ENCODE measurements around the gene CFAP300.

CFAP300 gene

GRCh38 chr11:102073253-102073652, 26.0 kb downstream of the CFAP300 start:
- DNase-seq (ENCODE audit: low read depth, low spot score): no peak

DNA sequence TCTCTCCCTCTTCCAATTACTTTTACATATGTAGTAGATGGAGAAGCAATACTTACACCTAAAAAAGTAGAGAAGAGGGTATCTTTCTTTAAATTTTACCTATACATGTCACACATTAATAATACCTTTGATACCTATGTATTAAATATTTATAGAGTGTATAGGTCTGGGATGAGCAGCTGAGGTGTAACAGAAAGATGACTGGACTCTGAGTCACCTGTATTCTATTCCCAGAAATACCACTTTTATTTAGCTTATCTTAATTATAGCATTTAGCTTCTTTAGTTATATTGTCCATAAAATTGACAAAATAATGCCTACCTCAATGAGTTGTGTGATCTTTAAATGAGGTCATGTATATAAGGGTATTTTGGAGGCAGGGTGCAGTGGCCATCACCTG, 32.4 kb downstream of the CFAP300 start:
- no peak for DNase-seq (ENCODE audit: low read depth, low spot score)

DNA sequence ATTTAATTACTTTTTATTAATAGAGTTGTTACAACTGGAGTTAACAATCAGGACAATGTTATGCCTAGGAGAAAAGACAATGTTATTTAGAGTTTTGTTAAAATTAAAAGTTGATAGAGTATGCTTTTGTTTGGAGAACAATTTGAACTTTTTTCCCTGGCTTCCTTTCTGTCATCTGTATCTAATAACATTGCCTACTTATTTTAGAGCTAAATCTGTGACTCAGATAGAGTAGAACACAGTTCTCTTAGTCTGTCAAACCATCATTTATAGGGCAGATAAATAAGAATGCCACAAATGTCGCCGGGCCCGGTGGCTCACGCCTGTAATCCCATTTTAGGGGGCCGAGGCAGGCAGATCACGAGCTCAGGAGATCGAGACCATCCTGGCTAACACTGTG, 34.1 kb downstream of the CFAP300 start:
- DNase-seq (ENCODE audit: low read depth, low spot score): no peak

DNA sequence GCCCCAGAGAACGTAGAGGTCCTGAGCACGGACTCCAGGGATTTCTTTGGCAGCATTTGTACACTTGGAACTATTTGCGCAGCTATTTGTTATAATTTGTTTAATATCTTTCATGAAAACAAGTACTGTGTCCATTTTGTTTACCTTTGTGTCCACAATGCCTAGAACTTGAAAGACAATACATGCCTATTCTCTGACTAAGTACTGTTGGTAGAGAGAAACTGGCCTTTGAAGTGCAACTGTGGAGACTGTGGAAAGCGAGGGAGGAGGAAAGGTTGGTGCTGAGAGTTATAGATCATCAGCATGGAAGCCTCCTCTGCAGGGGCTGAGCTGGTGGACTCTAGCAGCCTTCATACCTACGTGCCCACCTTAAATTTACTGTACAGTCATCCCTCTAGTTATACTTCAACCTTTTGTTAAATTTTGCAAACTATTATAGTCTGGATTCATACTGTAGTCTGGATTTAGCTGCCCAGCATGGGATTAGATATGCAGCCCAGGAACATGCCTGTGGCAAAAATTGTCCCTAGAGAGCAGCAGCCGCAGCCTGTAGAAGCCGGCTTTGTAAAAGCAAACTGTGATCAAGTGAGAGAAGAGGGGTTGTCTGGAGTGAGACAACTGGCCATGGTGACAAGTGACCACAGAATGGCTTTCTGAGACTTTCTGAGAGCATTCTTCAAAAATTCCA, 38.8 kb downstream of the CFAP300 start:
- no peak for DNase-seq (ENCODE audit: low read depth, low spot score)

GRCh38 chr11:102097186-102097585, 49.9 kb downstream of the CFAP300 start:
- no peak for DNase-seq (ENCODE audit: low read depth, low spot score)

GRCh38 chr11:102099755-102100154, 52.5 kb downstream of the CFAP300 start:
- no peak for DNase-seq (ENCODE audit: low read depth, low spot score)

DNA sequence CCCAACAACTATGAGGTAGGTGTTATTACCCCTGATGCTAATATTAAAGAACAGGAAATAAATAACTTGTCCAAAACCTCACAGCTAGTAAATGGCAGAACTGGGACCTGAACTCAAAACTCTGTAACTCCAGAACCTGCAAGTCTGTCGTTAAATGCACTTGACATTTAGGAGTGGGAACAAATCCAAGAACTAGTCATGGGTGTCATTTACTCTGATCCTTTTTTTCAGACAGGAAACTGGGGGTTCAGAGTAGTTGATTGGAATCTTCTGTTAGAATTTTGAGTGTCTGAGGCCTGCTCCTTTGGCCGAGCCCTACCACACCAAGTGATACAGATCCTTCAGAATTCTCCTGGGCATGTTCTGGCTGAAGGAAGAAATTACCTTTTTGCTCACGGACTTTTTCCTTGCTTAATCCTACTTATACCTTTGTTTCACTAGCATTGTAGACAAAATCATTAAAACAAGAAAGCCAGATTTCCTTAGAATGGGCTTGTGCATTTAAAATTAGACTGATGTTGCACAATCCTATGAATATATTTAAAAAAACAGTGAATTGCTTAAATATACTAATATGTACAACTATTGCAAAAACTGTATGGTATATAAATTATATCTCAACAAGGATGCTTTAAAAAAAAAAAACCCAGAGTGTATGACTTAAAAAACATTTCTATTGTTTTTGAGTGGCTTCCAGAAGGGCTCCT, 61.6 kb downstream of the CFAP300 start:
- DNase-seq (ENCODE audit: low read depth, low spot score): no peak

DNA sequence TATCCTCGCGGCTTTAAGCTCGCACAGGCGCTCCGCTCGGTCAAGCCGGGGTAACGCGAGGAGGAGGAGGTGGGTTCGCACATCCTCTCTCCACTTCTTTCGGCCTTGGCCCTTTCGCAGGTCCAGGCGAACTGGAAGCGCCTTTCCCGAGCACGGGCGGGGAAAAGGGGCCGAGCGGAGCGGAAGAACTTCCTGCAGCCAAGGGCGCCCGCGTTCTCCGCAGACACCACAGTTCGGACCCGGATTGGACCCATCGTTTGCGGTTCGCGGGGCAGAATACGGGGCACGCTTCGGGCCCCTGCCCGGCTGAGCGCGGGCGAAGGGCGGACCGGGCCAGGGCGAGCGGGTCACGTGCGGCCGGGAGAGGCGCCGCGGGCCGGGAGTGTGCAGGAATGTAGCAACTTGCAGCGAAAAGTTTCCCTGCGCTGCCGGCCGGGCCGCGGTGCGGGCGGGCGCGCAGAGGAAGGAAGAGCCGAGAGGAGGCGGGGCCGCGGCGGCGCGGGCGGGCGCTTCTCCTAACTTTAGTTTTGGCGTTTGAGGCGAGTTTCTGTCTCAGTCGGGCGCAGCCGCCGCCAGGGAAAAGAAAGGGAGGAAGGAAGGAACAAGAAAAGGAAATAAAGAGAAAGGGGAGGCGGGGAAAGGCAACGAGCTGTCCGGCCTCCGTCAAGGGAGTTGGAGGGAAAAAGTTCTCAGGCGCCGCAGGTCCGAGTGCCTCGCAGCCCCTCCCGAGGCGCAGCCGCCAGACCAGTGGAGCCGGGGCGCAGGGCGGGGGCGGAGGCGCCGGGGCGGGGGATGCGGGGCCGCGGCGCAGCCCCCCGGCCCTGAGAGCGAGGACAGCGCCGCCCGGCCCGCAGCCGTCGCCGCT, 62.9 kb downstream of the CFAP300 start, which contains the start of gene YAP1:
Gene YAP1, plus strand, starts transcription at position 552 of the 865 bp plus-strand sequence. CDS start 402 bp downstream, outside the sequence.
- no peak for DNase-seq (ENCODE audit: low read depth, low spot score)

DNA sequence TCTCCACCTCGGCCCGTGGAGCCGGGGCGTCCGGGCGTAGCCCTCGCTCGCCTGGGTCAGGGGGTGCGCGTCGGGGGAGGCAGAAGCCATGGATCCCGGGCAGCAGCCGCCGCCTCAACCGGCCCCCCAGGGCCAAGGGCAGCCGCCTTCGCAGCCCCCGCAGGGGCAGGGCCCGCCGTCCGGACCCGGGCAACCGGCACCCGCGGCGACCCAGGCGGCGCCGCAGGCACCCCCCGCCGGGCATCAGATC, 63.4 kb downstream of the CFAP300 start:
- DNase-seq (ENCODE audit: low read depth, low spot score): no peak

DNA sequence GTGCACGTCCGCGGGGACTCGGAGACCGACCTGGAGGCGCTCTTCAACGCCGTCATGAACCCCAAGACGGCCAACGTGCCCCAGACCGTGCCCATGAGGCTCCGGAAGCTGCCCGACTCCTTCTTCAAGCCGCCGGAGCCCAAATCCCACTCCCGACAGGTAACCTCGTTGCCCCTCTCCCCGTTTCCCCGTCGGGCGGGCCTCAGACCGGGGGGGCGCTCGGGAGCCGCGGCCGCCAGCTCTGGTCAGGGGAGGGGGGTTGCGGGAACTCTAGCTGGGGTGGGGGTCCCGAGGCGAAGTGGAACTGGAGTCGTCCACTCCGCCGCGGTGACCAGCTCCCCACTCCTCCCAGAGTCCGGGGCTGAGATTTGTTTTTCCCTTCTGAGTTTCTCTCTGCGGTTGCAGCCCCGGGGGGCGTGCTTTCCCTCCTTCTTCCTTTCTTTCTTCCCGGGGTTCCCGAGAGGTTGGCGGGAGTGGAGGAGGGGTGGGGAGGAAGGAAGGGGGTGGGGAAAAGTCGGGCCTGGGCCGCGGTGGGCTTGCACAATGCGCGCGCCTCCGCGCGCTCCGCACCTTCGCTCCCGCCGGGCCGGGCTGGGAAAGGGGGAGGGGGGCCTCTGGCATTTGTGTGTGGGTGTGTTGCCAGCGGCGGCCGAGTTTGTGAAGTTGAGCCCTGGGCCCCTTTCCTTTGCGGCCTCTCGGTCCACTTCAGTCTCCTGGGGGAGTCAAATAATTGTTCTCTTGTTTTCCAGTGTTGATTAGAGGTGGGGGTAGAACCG, 64.0 kb downstream of the CFAP300 start:
- no peak for DNase-seq (ENCODE audit: low read depth, low spot score)

DNA sequence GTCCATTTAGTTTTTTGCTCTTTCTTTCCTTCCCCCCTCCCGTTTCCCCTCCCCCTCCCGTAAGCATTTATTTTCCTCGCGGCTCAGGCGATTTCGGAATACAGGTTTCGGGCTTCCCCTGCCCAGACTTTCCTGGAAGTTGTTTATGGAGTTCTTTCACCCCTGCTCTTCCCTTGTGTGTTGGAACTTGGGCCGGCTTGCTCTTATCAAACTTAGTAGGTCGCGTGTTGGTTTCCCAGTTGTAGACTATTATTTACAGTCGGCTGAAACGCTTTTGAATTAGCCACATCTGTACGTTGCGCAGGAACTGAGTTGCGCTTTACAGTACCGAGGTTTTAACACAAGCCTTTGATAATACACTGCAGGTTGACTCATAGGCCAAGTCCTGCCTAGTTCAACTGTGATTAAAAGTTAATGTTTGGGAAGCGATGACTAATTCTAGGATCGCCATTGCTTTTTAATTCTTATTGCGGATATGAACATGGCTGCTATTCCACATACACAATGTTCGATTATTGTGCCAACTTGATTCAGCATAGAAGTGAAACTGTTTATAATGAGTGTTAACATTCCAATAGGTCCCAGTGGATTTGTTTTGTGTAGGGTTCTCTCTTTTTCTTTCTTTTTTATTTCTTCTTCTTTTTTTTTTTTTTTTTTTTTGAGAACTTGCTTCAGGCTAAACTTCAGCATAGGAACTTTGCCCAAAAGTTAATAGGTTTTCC, 64.7 kb downstream of the CFAP300 start:
- no peak for DNase-seq (ENCODE audit: low read depth, low spot score)

DNA sequence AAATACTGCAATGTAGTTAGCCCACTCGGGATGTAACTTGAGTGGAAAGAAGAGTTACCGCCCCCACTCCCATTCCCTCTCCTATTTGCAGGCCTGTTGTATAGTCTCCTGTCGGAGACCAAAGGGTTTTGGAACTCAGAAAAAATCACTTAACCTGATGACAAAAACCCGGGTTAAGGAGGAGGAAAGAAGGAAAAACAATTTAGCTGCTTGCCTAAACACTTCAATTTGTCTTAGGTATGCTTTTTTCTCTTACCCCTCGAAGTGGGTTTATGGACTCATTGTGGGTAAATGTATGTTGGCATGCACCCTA, 65.2 kb downstream of the CFAP300 start:
- no peak for DNase-seq (ENCODE audit: low read depth, low spot score)

DNA sequence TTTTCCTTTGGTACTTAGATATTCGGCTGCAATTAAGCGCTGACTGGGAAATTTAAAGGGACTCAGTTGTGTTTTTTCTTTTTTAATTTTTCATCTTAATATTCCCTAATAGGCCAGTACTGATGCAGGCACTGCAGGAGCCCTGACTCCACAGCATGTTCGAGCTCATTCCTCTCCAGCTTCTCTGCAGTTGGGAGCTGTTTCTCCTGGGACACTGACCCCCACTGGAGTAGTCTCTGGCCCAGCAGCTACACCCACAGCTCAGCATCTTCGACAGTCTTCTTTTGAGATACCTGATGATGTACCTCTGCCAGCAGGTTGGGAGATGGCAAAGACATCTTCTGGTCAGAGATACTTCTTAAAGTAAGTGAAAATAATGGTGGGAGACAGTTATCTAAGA, 66.8 kb downstream of the CFAP300 start:
- no peak for DNase-seq (ENCODE audit: low read depth, low spot score)

DNA sequence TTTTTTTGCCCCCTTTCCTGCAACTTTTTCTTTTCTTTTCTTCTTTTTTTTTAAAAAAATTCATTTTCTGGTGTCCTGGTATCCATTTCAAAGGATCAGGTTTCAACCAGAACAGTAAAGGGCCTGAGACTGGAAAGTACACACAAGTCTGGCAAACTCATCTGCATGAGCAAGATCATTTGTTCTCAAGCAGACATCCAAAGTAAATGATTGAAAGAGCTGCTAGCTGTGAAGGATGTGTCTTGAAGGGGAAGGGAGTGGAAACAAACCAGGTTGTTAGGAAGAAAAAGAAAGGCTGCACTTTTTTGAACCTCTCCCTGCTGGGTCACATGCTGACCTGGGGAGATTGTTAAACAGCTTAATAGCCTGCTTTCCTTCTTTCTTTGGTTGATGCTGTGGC, 68.3 kb downstream of the CFAP300 start:
- DNase-seq (ENCODE audit: low read depth, low spot score): peak; percentile 75

DNA sequence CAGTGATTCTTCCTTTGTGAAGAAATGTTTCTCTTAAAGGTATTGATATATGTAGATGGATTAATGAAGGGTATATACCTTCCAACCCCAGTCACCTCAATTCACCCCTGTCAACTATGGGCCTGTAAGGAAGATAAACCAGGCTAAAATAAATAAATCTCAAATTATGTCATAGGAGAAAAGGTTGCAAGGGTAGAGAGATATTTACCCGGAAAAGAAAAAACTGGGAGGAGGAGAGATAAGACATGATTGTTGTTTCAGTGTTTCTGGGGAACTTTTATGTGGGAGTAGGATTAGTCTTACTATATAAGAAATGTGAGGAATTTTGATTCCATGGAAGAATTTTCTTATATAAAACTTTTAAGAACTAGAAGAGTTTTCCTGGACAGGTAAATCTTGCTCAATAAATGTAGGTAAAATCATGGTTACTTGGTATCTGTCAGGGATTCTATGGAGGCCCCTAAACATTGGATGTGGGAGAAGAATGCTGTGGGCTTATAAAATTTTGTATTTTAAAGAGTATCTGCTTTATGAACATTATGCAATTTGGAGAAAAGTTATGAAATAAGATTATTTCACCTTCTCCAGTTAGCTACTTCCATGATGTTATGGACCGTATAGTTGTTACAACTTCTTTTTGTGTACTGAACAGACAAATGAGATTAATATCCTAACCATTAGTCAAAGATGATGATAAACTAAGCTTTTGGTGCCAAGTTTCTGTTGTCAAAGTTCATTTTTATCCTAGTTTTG, 69.4 kb downstream of the CFAP300 start:
- no peak for DNase-seq (ENCODE audit: low read depth, low spot score)

- DNase-seq (ENCODE audit: low read depth, low spot score): no peak
These were observed 70.4 kb downstream of the CFAP300 start for GRCh38 chr11:102117472-102118113.

GRCh38 chr11:102118937-102119336, 71.7 kb downstream of the CFAP300 start:
- DNase-seq (ENCODE audit: low read depth, low spot score): no peak

GRCh38 chr11:102119997-102120396, 72.8 kb downstream of the CFAP300 start:
- no peak for DNase-seq (ENCODE audit: low read depth, low spot score)

DNA sequence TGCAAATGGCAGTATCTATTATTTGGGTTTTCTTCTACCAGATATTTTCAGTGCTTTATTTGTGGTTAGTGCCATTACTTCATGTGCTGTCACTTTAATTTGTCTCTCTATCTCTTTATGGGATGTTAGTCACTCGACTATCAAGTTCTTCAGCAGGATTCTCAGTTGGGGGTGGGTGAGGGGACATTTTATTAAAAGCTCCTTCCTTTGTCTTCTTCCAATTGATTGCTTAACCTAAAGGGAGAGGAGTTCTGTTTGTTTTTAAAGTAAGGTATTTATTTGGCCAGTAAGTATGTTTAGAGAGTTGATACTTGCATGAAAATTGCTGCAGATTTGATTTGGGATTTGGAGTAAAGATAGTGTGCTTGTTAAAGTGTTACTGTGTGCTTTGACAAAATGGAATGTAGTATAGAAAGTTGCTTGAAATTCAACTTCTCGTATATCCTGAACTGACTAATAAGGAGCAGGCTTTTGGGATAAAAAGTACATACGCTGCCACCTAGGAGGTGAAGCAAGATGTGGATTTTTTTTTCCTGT, 73.3 kb downstream of the CFAP300 start:
- DNase-seq (ENCODE audit: low read depth, low spot score): no peak

DNA sequence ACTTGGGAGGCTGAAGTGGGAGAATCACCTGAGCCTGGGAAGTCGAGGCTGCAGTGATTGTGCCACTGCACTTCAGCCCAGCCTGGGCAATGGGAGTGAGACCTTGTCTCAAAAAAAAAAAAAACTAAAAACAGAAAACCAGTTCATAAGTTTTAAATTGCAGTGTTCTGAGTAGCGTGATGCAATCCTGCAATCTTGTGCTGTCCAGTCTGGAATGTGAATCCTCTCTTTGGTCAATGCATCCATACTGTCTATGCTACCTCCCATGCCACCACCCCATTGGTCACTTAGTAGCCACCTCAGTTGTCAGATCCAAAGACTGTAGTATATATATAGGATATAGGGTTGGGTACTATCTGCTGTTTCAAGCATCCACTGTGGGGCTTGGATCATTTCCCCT, 74.1 kb downstream of the CFAP300 start:
- DNase-seq (ENCODE audit: low read depth, low spot score): no peak
